ENCODE data around the gene SPPL3.

DNA sequence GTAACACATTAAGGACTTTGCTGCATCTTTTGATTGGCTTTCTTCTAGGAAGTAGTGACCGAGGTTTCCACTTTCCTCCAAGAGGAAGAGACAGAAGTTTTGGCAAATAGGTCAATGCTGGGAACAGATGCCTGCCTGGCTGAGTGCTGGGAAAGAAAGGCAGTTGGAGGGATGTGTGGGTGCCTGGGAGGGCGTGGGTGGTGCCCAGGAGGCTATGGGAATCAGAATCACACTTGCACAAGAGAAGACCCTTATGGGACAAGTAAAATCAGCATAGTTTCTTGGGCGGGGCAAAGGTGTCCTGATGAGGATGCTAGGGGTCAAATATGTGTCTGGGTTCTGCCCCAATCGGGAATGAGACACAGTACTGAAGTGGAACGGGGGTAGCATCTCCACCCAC, 179.4 kb downstream of the SPPL3 start:
- TF ChIP-seq, protein P1, sequence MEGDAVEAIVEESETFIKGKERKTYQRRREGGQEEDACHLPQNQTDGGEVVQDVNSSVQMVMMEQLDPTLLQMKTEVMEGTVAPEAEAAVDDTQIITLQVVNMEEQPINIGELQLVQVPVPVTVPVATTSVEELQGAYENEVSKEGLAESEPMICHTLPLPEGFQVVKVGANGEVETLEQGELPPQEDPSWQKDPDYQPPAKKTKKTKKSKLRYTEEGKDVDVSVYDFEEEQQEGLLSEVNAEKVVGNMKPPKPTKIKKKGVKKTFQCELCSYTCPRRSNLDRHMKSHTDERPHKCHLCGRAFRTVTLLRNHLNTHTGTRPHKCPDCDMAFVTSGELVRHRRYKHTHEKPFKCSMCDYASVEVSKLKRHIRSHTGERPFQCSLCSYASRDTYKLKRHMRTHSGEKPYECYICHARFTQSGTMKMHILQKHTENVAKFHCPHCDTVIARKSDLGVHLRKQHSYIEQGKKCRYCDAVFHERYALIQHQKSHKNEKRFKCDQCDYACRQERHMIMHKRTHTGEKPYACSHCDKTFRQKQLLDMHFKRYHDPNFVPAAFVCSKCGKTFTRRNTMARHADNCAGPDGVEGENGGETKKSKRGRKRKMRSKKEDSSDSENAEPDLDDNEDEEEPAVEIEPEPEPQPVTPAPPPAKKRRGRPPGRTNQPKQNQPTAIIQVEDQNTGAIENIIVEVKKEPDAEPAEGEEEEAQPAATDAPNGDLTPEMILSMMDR (IDR thresholded peaks at IDR 0.05): no peak
- TF ChIP-seq POLR2A (IDR thresholded peaks at IDR 0.05): no peak
